Measurements from ENCODE around the gene RNLS.

Gene RNLS

DNA sequence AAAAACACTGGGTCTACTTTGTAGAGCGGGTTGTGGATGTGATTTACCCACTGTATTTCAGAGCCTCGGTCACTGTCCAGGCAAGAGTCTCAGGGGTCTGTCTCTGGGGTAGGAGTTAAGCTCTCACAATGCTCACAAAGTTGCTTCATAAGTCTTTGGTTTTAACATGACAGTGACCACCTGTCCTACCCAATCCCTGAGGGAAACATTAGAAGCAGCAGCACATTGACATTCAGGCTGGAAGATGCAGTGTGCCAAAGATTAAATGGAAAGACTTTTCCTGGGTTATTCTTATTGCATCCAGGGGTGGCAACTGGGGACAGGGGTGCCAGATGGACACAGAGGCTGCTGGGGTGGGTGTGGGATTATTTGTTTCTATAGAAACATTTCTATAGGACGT is 330.0 kb downstream of the RNLS start:
- Histone ChIP-seq H3K4me3 (ENCODE audit: insufficient read depth, low read length, poor library complexity, severe bottlenecking) (no peak overlapping the region), H4K20me1 (ENCODE audit: low read depth, low read length) (no peaks in the 10 kb centered on the region), H3K27ac (ENCODE audit: low read depth, low read length) (no peak overlapping the region), H3K4me2 (ENCODE audit: low read depth, low read length, poor library complexity, severe bottlenecking) (no peak overlapping the region), H3K9me3 (ENCODE audit: insufficient read depth, low read length) (no peaks in the 10 kb centered on the region), H3K9ac (ENCODE audit: low read length) (no peak overlapping the region), H3K27me3 (ENCODE audit: low read length) (no peaks in the 10 kb centered on the region), H3K36me3 (ENCODE audit: low read length) (no peaks in the 10 kb centered on the region), H3K9me2 (replicated peaks; ENCODE audit: insufficient read depth, low read length) (no peaks in the 10 kb centered on the region), H3K79me2 (ENCODE audit: insufficient read depth, low read length) (no peaks in the 10 kb centered on the region), H2AFZ (ENCODE audit: low read depth, low read length, severe bottlenecking) (no peak overlapping the region), H3F3A (ENCODE audit: insufficient read depth) (no peaks in the 10 kb centered on the region)
- TF ChIP-seq, protein P1, sequence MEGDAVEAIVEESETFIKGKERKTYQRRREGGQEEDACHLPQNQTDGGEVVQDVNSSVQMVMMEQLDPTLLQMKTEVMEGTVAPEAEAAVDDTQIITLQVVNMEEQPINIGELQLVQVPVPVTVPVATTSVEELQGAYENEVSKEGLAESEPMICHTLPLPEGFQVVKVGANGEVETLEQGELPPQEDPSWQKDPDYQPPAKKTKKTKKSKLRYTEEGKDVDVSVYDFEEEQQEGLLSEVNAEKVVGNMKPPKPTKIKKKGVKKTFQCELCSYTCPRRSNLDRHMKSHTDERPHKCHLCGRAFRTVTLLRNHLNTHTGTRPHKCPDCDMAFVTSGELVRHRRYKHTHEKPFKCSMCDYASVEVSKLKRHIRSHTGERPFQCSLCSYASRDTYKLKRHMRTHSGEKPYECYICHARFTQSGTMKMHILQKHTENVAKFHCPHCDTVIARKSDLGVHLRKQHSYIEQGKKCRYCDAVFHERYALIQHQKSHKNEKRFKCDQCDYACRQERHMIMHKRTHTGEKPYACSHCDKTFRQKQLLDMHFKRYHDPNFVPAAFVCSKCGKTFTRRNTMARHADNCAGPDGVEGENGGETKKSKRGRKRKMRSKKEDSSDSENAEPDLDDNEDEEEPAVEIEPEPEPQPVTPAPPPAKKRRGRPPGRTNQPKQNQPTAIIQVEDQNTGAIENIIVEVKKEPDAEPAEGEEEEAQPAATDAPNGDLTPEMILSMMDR (IDR thresholded peaks at IDR 0.05; ENCODE audit: insufficient read depth, low read length, poor library complexity, severe bottlenecking): no peak
- no peak for TF ChIP-seq EZH2phosphoT487 (conservative IDR thresholded peaks at IDR 0.05; ENCODE audit: low read length)

DNA sequence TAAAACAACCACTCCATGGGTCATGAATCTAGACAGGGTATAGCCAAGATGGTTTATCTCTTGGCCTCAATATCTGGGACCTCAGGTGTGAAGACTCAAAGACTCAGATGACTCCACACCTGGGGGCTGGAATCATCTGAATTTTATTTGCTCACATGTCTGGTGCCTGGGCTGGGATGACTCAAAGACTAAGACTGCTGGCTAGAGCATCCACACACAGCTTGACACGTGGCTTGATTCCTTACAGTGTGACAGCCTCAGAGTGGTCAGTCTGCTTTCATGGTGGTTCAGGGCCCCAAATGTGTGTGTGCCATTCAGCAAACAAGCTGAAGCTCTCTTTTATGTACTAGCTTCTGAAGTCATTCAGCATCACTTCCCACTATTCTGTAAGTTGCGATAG is 333.7 kb downstream of the RNLS start:
- Histone ChIP-seq H2AFZ (ENCODE audit: low read depth, low read length, severe bottlenecking) (no peak overlapping the region), H3K4me2 (ENCODE audit: low read depth, low read length, poor library complexity, severe bottlenecking) (no peak overlapping the region), H3K79me2 (ENCODE audit: insufficient read depth, low read length) (no peaks in the 10 kb centered on the region), H3F3A (ENCODE audit: insufficient read depth) (no peaks in the 10 kb centered on the region), H3K9ac (ENCODE audit: low read length) (no peak overlapping the region), H3K27ac (ENCODE audit: low read depth, low read length) (no peak overlapping the region), H4K20me1 (ENCODE audit: low read depth, low read length) (no peaks in the 10 kb centered on the region), H3K36me3 (ENCODE audit: low read length) (no peaks in the 10 kb centered on the region), H3K9me3 (ENCODE audit: insufficient read depth, low read length) (no peaks in the 10 kb centered on the region), H3K4me3 (ENCODE audit: insufficient read depth, low read length, poor library complexity, severe bottlenecking) (no peak overlapping the region), H3K9me2 (replicated peaks; ENCODE audit: insufficient read depth, low read length) (no peaks in the 10 kb centered on the region), H3K27me3 (ENCODE audit: low read length) (no peaks in the 10 kb centered on the region)
- TF ChIP-seq, protein P1 (IDR thresholded peaks at IDR 0.05; ENCODE audit: insufficient read depth, low read length, poor library complexity, severe bottlenecking): no peak
- TF ChIP-seq EZH2phosphoT487 (conservative IDR thresholded peaks at IDR 0.05; ENCODE audit: low read length): no peak

DNA sequence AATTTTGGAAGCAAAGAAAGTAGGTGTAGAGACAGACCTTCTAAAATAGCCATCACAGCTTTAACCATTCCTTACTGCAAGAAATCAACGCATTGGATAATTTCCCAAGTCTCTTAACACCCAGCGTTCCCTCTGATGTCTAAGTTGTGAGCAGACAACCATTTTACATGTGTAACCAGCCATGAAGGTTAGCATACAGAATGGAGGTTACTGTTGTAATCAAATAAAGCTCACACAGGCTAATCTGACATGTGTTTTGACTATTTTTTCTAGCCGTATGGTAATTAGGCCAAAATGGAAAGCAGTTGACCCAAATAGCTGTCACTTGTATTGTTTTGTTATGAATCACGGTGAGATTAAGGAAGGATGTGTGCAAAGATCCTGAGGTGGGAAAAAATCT is 336.4 kb downstream of the RNLS start:
- no peak for TF ChIP-seq EZH2phosphoT487 (conservative IDR thresholded peaks at IDR 0.05; ENCODE audit: low read length)
- TF ChIP-seq, protein P1 (IDR thresholded peaks at IDR 0.05; ENCODE audit: insufficient read depth, low read length, poor library complexity, severe bottlenecking): no peak
- H3K27ac ChIP-seq (ENCODE audit: low read depth, low read length): no peak overlapping the region
- no peaks in the 10 kb centered on the region for H3K36me3 ChIP-seq (ENCODE audit: low read length)

More for the DNA sequence above, 336.4 kb downstream of the RNLS start:
- Histone ChIP-seq H3K4me2 (ENCODE audit: low read depth, low read length, poor library complexity, severe bottlenecking) (no peak overlapping the region), H3K9ac (ENCODE audit: low read length) (no peak overlapping the region), H3K27me3 (ENCODE audit: low read length) (no peaks in the 10 kb centered on the region), H3K9me3 (ENCODE audit: insufficient read depth, low read length) (no peaks in the 10 kb centered on the region), H3K79me2 (ENCODE audit: insufficient read depth, low read length) (no peaks in the 10 kb centered on the region), H3K4me3 (ENCODE audit: insufficient read depth, low read length, poor library complexity, severe bottlenecking) (no peak overlapping the region), H2AFZ (ENCODE audit: low read depth, low read length, severe bottlenecking) (no peak overlapping the region), H3F3A (ENCODE audit: insufficient read depth) (no peaks in the 10 kb centered on the region), H3K9me2 (replicated peaks; ENCODE audit: insufficient read depth, low read length) (no peaks in the 10 kb centered on the region), H4K20me1 (ENCODE audit: low read depth, low read length) (no peaks in the 10 kb centered on the region)
